Measurements from ENCODE around the gene TCEANC2.
"Not testable (repeated sequence)": the region's sequence is repeated elsewhere in the genome, so short reads cannot be mapped to it uniquely, and the experiment has no call there.

TCEANC2 gene

GRCh38 chr1:54014009-54014629 lies 39.3 kb upstream of the TCEANC2 start:
- Histone ChIP-seq H3K27me3 (ENCODE audit: low read depth) (0 out of 2 replicates have a peak, but pooled peaks cover 3% of the 10 kb centered on the region), H3K36me3 (replicated peaks) (no peaks in the 10 kb centered on the region), H3K4me1 (no peaks in the 10 kb centered on the region), H3K9me3 (no peaks in the 10 kb centered on the region), H3K4me3 (no peak overlapping the region)
- in situ Hi-C loops (cut with MboI; ENCODE audit: low sequenced_read_pairs), result no loop called here
- no peak for DNase-seq (ENCODE audit: low spot score in 2 of 2)

- no peak for DNase-seq (ENCODE audit: low spot score in 2 of 2)
- in situ Hi-C loops (cut with MboI; ENCODE audit: low sequenced_read_pairs), result no loop called here
Observed at GRCh38 chr1:54016343-54017282, 36.8 kb upstream of the TCEANC2 start.

GRCh38 chr1:54017979-54018378 lies 35.4 kb upstream of the TCEANC2 start, which contains the start of gene LDLRAD1:
TSS of gene LDLRAD1 (minus strand) at chr1:54018186. CDS start at chr1:54018112, 74 bp downstream.
- no peak within 1 kb of the TSS for H3K4me3 ChIP-seq
- DNase-seq (ENCODE audit: low spot score in 2 of 2), result no peak
- H3K4me1 ChIP-seq, result no peaks in the 10 kb centered on the region
- in situ Hi-C loops (cut with MboI; ENCODE audit: low sequenced_read_pairs), result no loop called here
- no peaks in the 10 kb centered on the region for H3K9me3 ChIP-seq
- H3K36me3 ChIP-seq (replicated peaks), result no peaks in the 10 kb centered on the region
- H3K27me3 ChIP-seq (ENCODE audit: low read depth), result 0 out of 2 replicates have a peak, but pooled peaks cover 3% of the 10 kb centered on the region

More at GRCh38 chr1:54016343-54017282, 36.8 kb upstream of the TCEANC2 start:
- H3K4me1 ChIP-seq, result no peaks in the 10 kb centered on the region
- H3K4me3 ChIP-seq, result no peak overlapping the region
- H3K36me3 ChIP-seq (replicated peaks), result no peaks in the 10 kb centered on the region
- 0 out of 2 replicates have a peak, but pooled peaks cover 3% of the 10 kb centered on the region for H3K27me3 ChIP-seq (ENCODE audit: low read depth)
- H3K9me3 ChIP-seq, result no peaks in the 10 kb centered on the region

- DNase-seq (ENCODE audit: low spot score in 2 of 2), result no peak
- H3K9me3 ChIP-seq, result no peaks in the 10 kb centered on the region
- no peaks in the 10 kb centered on the region for H3K36me3 ChIP-seq (replicated peaks)
- no peak overlapping the region for H3K4me3 ChIP-seq
- no peaks in the 10 kb centered on the region for H3K4me1 ChIP-seq
- in situ Hi-C loops (cut with MboI; ENCODE audit: low sequenced_read_pairs), result no loop called here
- 0 out of 2 replicates have a peak, but pooled peaks cover 3% of the 10 kb centered on the region for H3K27me3 ChIP-seq (ENCODE audit: low read depth)
Observed at GRCh38 chr1:54018635-54019034, 34.8 kb upstream of the TCEANC2 start.

- H3K9me3 ChIP-seq; in situ Hi-C loops (cut with MboI; ENCODE audit: low sequenced_read_pairs); H3K27me3 ChIP-seq (ENCODE audit: low read depth); H3K4me3 ChIP-seq; H3K36me3 ChIP-seq (replicated peaks); H3K4me1 ChIP-seq; DNase-seq (ENCODE audit: low spot score in 2 of 2): not testable (repeated sequence)
Observed at GRCh38 chr1:54019562-54020176, 33.7 kb upstream of the TCEANC2 start.

- no peak overlapping the region for H3K4me3 ChIP-seq
- in situ Hi-C loops (cut with MboI; ENCODE audit: low sequenced_read_pairs), result no loop called here
- no peaks in the 10 kb centered on the region for H3K36me3 ChIP-seq (replicated peaks)
- no peaks in the 10 kb centered on the region for H3K4me1 ChIP-seq
- H3K27me3 ChIP-seq (ENCODE audit: low read depth), result no peaks in the 10 kb centered on the region
- no peaks in the 10 kb centered on the region for H3K9me3 ChIP-seq
- DNase-seq (ENCODE audit: low spot score in 2 of 2), result no peak
Observed at GRCh38 chr1:54024358-54024757, 29.1 kb upstream of the TCEANC2 start.

GRCh38 chr1:54024811-54025210 lies 28.6 kb upstream of the TCEANC2 start:
- H3K27me3 ChIP-seq (ENCODE audit: low read depth); H3K4me3 ChIP-seq; H3K36me3 ChIP-seq (replicated peaks); H3K4me1 ChIP-seq; DNase-seq (ENCODE audit: low spot score in 2 of 2); H3K9me3 ChIP-seq; in situ Hi-C loops (cut with MboI; ENCODE audit: low sequenced_read_pairs): not testable (repeated sequence)

- H3K4me3 ChIP-seq, result no peak overlapping the region
- peaks cover 6% of the 10 kb centered on the region; the same call in 1 of the 2 replicates for H3K36me3 ChIP-seq (replicated peaks)
- H3K4me1 ChIP-seq, result no peaks in the 10 kb centered on the region
- H3K27me3 ChIP-seq (ENCODE audit: low read depth), result no peaks in the 10 kb centered on the region
- DNase-seq (ENCODE audit: low spot score in 2 of 2), result no peak
- in situ Hi-C loops (cut with MboI; ENCODE audit: low sequenced_read_pairs), result no loop called here
- no peaks in the 10 kb centered on the region for H3K9me3 ChIP-seq
Observed at GRCh38 chr1:54027848-54028247, 25.6 kb upstream of the TCEANC2 start.

GRCh38 chr1:54028306-54029251 lies 24.8 kb upstream of the TCEANC2 start:
- Histone ChIP-seq H3K4me3 (no peak overlapping the region), H3K36me3 (replicated peaks) (peaks cover 6% of the 10 kb centered on the region; the same call in 1 of the 2 replicates), H3K9me3 (no peaks in the 10 kb centered on the region), H3K4me1 (no peaks in the 10 kb centered on the region), H3K27me3 (ENCODE audit: low read depth) (no peaks in the 10 kb centered on the region)
- no peak for DNase-seq (ENCODE audit: low spot score in 2 of 2)
- in situ Hi-C loops (cut with MboI; ENCODE audit: low sequenced_read_pairs), result no loop called here

- H3K4me3 ChIP-seq, result no peak overlapping the region
- H3K36me3 ChIP-seq (replicated peaks), result peaks cover 58% of the 10 kb centered on the region
- H3K9me3 ChIP-seq, result no peaks in the 10 kb centered on the region
- H3K4me1 ChIP-seq, result no peaks in the 10 kb centered on the region; the same call in 1 of the 2 replicates
- in situ Hi-C loops (cut with MboI; ENCODE audit: low sequenced_read_pairs), result no loop called here
- H3K27me3 ChIP-seq (ENCODE audit: low read depth), result no peaks in the 10 kb centered on the region
- no peak for DNase-seq (ENCODE audit: low spot score in 2 of 2)
Observed at GRCh38 chr1:54037476-54037875, 15.9 kb upstream of the TCEANC2 start.

- Histone ChIP-seq H3K4me3 (no peak overlapping the region), H3K27me3 (ENCODE audit: low read depth) (no peaks in the 10 kb centered on the region), H3K36me3 (replicated peaks) (peaks cover 46% of the 10 kb centered on the region), H3K9me3 (no peaks in the 10 kb centered on the region), H3K4me1 (peaks cover 18% of the 10 kb centered on the region)
- DNase-seq (ENCODE audit: low spot score in 2 of 2), result no peak
- in situ Hi-C loops (cut with MboI; ENCODE audit: low sequenced_read_pairs), result no loop called here
Observed at GRCh38 chr1:54041806-54042205, 11.6 kb upstream of the TCEANC2 start.

- peaks cover 36% of the 10 kb centered on the region for H3K4me1 ChIP-seq
- in situ Hi-C loops (cut with MboI; ENCODE audit: low sequenced_read_pairs), result no loop called here
- H3K4me3 ChIP-seq, result no peak overlapping the region
- no peaks in the 10 kb centered on the region for H3K27me3 ChIP-seq (ENCODE audit: low read depth)
- peaks cover 23% of the 10 kb centered on the region for H3K36me3 ChIP-seq (replicated peaks)
- no peaks in the 10 kb centered on the region for H3K9me3 ChIP-seq
- peak; percentile 25 to 68 for DNase-seq (ENCODE audit: low spot score in 2 of 2)
Observed at GRCh38 chr1:54045496-54045895, 7.9 kb upstream of the TCEANC2 start.
